ENCODE measurements around the gene MAPK8IP3. TPM values are rescaled to one million over a fixed set of nuclear protein-coding genes. Genes with fewer than 3 reads are reported as not detected.

MAPK8IP3 gene
- total and polyA plus RNA-seq, 2 donors from 2014 or later, result 10.6 to 67.7 TPM

- Histone ChIP-seq H3K4me3 (ENCODE audit: low read length in 3 of 3) (no peak overlapping the region), H3K9me3 (ENCODE audit: control insufficient read depth in 2 of 3, insufficient read depth in 1 of 3, low read length in 3 of 3) (no peaks in the 10 kb centered on the region), H3K4me1 (ENCODE audit: control insufficient read depth in 2 of 3, insufficient read depth in 2 of 3, low read depth in 1 of 3, low read length in 3 of 3) (peaks cover 0 to 4% (median 0%) of the 10 kb centered on the region in 3 donors), H3K9ac (ENCODE audit: low read length in 3 of 3) (no peak overlapping the region), H3K27me3 (ENCODE audit: control insufficient read depth, insufficient read depth, low read length) (no peaks in the 10 kb centered on the region), H3K36me3 (ENCODE audit: control insufficient read depth in 2 of 3, insufficient read depth in 3 of 3, low read length in 3 of 3) (peaks cover 0 to 45% (median 11%) of the 10 kb centered on the region in 3 donors), H3K27ac (ENCODE audit: low read depth in 2 of 2, low read length in 2 of 2) (no peak overlapping the region)
- FAIRE-seq (no peak), DNase-seq (no peak)
- intact Hi-C loops (cut with DNase I), result no loop called here
- TF ChIP-seq, protein P1, sequence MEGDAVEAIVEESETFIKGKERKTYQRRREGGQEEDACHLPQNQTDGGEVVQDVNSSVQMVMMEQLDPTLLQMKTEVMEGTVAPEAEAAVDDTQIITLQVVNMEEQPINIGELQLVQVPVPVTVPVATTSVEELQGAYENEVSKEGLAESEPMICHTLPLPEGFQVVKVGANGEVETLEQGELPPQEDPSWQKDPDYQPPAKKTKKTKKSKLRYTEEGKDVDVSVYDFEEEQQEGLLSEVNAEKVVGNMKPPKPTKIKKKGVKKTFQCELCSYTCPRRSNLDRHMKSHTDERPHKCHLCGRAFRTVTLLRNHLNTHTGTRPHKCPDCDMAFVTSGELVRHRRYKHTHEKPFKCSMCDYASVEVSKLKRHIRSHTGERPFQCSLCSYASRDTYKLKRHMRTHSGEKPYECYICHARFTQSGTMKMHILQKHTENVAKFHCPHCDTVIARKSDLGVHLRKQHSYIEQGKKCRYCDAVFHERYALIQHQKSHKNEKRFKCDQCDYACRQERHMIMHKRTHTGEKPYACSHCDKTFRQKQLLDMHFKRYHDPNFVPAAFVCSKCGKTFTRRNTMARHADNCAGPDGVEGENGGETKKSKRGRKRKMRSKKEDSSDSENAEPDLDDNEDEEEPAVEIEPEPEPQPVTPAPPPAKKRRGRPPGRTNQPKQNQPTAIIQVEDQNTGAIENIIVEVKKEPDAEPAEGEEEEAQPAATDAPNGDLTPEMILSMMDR (IDR thresholded peaks at IDR 0.05; ENCODE audit: borderline replicate concordance, extremely low read depth, insufficient read depth), result no peak
Observed at GRCh38 chr16:1819611-1820010, 113.6 kb downstream of the MAPK8IP3 start.

Small RNA genes within 50 kb of the gene (microRNA-seq; reads per million reads assigned to microRNA genes)
- not detected for gene MIR3177

Other genes starting within 250 kb of the MAPK8IP3 start
- 92.5 TPM for gene CLCN7, start 231.2 kb upstream of the MAPK8IP3 start, total RNA-seq
- 38.9 TPM for gene CLCN7, start 231.2 kb upstream of the MAPK8IP3 start, polyA plus RNA-seq (ENCODE audit: insufficient read depth, low read depth, low replicate concordance)
- not detected for gene PTX4, start 217.3 kb upstream of the MAPK8IP3 start, total RNA-seq
- gene PTX4, start 217.3 kb upstream of the MAPK8IP3 start, polyA plus RNA-seq (ENCODE audit: insufficient read depth, low read depth, low replicate concordance), result not detected
- gene TELO2, start 212.8 kb upstream of the MAPK8IP3 start, total RNA-seq, result 37.4 TPM
- 27.7 TPM for gene TELO2, start 212.8 kb upstream of the MAPK8IP3 start, polyA plus RNA-seq (ENCODE audit: insufficient read depth, low read depth, low replicate concordance)
- gene TMEM204, start 172.5 kb upstream of the MAPK8IP3 start, total RNA-seq, result 40.9 TPM
- gene TMEM204, start 172.5 kb upstream of the MAPK8IP3 start, polyA plus RNA-seq (ENCODE audit: insufficient read depth, low read depth, low replicate concordance), result 49.5 TPM
- gene IFT140, start 94.1 kb upstream of the MAPK8IP3 start, total RNA-seq, result 38.0 TPM
- 13.5 TPM for gene IFT140, start 94.1 kb upstream of the MAPK8IP3 start, polyA plus RNA-seq (ENCODE audit: insufficient read depth, low read depth, low replicate concordance)
- gene CRAMP1, start 93.8 kb upstream of the MAPK8IP3 start, total RNA-seq, result 20.0 TPM
- 2.9 TPM for gene CRAMP1, start 93.8 kb upstream of the MAPK8IP3 start, polyA plus RNA-seq (ENCODE audit: insufficient read depth, low read depth, low replicate concordance)
- gene JPT2, start 27.9 kb upstream of the MAPK8IP3 start, total RNA-seq, result 89.3 TPM
- 32.8 TPM for gene JPT2, start 27.9 kb upstream of the MAPK8IP3 start, polyA plus RNA-seq (ENCODE audit: insufficient read depth, low read depth, low replicate concordance)
- 70.8 TPM for gene NME3, start 65.3 kb downstream of the MAPK8IP3 start, total RNA-seq
- 123 TPM for gene NME3, start 65.3 kb downstream of the MAPK8IP3 start, polyA plus RNA-seq (ENCODE audit: insufficient read depth, low read depth, low replicate concordance)
- 23.8 TPM for gene EME2, start 66.6 kb downstream of the MAPK8IP3 start, total RNA-seq
- gene EME2, start 66.6 kb downstream of the MAPK8IP3 start, polyA plus RNA-seq (ENCODE audit: insufficient read depth, low read depth, low replicate concordance), result 5.1 TPM
- 61.7 TPM for gene MRPS34, start 66.9 kb downstream of the MAPK8IP3 start, total RNA-seq
- gene MRPS34, start 66.9 kb downstream of the MAPK8IP3 start, polyA plus RNA-seq (ENCODE audit: insufficient read depth, low read depth, low replicate concordance), result 187 TPM
- gene SPSB3, start 76.4 kb downstream of the MAPK8IP3 start, total RNA-seq, result 57.7 TPM
- 55.1 TPM for gene SPSB3, start 76.4 kb downstream of the MAPK8IP3 start, polyA plus RNA-seq (ENCODE audit: insufficient read depth, low read depth, low replicate concordance)
- gene NUBP2, start 76.8 kb downstream of the MAPK8IP3 start, total RNA-seq, result 42.8 TPM
- gene NUBP2, start 76.8 kb downstream of the MAPK8IP3 start, polyA plus RNA-seq (ENCODE audit: insufficient read depth, low read depth, low replicate concordance), result 71.1 TPM
- 1.4 TPM for gene IGFALS, start 87.5 kb downstream of the MAPK8IP3 start, total RNA-seq
- 2.9 TPM for gene IGFALS, start 87.5 kb downstream of the MAPK8IP3 start, polyA plus RNA-seq (ENCODE audit: insufficient read depth, low read depth, low replicate concordance)
- 48.1 TPM for gene HAGH, start 120.6 kb downstream of the MAPK8IP3 start, total RNA-seq
- 258 TPM for gene HAGH, start 120.6 kb downstream of the MAPK8IP3 start, polyA plus RNA-seq (ENCODE audit: insufficient read depth, low read depth, low replicate concordance)
- 36.4 TPM for gene FAHD1, start 121.0 kb downstream of the MAPK8IP3 start, total RNA-seq
- gene FAHD1, start 121.0 kb downstream of the MAPK8IP3 start, polyA plus RNA-seq (ENCODE audit: insufficient read depth, low read depth, low replicate concordance), result 108 TPM
- gene MEIOB, start 166.0 kb downstream of the MAPK8IP3 start, total RNA-seq, result 0.16 TPM
- gene MEIOB, start 166.0 kb downstream of the MAPK8IP3 start, polyA plus RNA-seq (ENCODE audit: insufficient read depth, low read depth, low replicate concordance), result 1.4 TPM
- 0.19 TPM for gene HS3ST6, start 212.2 kb downstream of the MAPK8IP3 start, total RNA-seq
- gene HS3ST6, start 212.2 kb downstream of the MAPK8IP3 start, polyA plus RNA-seq (ENCODE audit: insufficient read depth, low read depth, low replicate concordance), result 0.73 TPM
- 32.0 TPM for gene MSRB1, start 237.0 kb downstream of the MAPK8IP3 start, total RNA-seq
- 189 TPM for gene MSRB1, start 237.0 kb downstream of the MAPK8IP3 start, polyA plus RNA-seq (ENCODE audit: insufficient read depth, low read depth, low replicate concordance)
- gene RPL3L, start 248.5 kb downstream of the MAPK8IP3 start, total RNA-seq, result not detected
- gene RPL3L, start 248.5 kb downstream of the MAPK8IP3 start, polyA plus RNA-seq (ENCODE audit: insufficient read depth, low read depth, low replicate concordance), result not detected

Data from kidney (tissue), 14 donors.